ENCODE measurements around the gene TIMD4. TPM values are rescaled to one million over a fixed set of nuclear protein-coding genes. Genes with fewer than 3 reads are reported as not detected.

The TIMD4 gene
- polyA plus RNA-seq, 1 donor from 2014 or later = not detected

DNA sequence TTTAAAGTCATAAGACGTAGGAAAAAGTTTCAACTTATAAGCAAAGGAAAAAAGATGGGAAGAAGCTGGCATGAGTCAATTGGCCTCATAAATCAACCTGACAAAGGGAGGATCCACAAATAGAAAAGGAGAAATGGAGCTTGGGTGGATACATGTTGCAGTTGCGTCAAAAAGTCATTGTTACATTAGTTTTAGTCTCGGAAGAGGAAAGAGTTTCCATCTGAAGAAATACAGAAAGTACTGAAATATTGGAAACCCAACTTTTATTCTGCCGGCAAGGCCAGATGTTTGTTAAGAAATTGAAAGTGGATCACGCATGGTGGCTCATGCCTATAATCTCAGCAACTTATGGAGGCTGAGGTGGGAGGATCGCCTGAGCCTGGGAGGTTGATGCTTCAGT lies 11.3 kb upstream of the TIMD4 start:
- Histone ChIP-seq H3K27ac (ENCODE audit: low read length) (no peak overlapping the region), H3K9me3 (ENCODE audit: low read length) (no peaks in the 10 kb centered on the region), H3K36me3 (ENCODE audit: insufficient read depth, low read length) (no peaks in the 10 kb centered on the region), H3K4me3 (ENCODE audit: low read length) (no peak overlapping the region), H3K4me2 (ENCODE audit: low read length) (no peak overlapping the region), H3K9ac (ENCODE audit: low read length) (no peak overlapping the region), H3K9me2 (ENCODE audit: insufficient read depth, low read length) (no peaks in the 10 kb centered on the region), H3F3A (ENCODE audit: insufficient read depth, low read length, poor library complexity, severe bottlenecking) (no peaks in the 10 kb centered on the region), H4K20me1 (ENCODE audit: insufficient read depth) (no peaks in the 10 kb centered on the region), H3K79me2 (replicated peaks; ENCODE audit: insufficient read depth, low read length) (no peaks in the 10 kb centered on the region), H3K27me3 (ENCODE audit: insufficient read depth, low read depth, low read length) (no peaks in the 10 kb centered on the region), H2AFZ (ENCODE audit: low read depth, low read length) (no peak overlapping the region)
- TF ChIP-seq EP300 (conservative IDR thresholded peaks at IDR 0.05; ENCODE audit: poor library complexity, severe bottlenecking) (no peak), SMC3 (conservative IDR thresholded peaks at IDR 0.05; ENCODE audit: poor library complexity) (no peak), POLR2AphosphoS5 (IDR thresholded peaks at IDR 0.05) (no peak), CTCF (IDR thresholded peaks at IDR 0.05; ENCODE audit: poor library complexity, severe bottlenecking) (no peak), TAF1 (IDR thresholded peaks at IDR 0.05; ENCODE audit: low read depth) (no peak), EZH2 (IDR thresholded peaks at IDR 0.05; ENCODE audit: borderline replicate concordance, insufficient read depth, low read length, poor library complexity, severe bottlenecking) (no peak), RAD21 (conservative IDR thresholded peaks at IDR 0.05) (no peak), MXI1 (conservative IDR thresholded peaks at IDR 0.05; ENCODE audit: poor library complexity, severe bottlenecking) (no peak)
- TF ChIP-seq, protein P1, sequence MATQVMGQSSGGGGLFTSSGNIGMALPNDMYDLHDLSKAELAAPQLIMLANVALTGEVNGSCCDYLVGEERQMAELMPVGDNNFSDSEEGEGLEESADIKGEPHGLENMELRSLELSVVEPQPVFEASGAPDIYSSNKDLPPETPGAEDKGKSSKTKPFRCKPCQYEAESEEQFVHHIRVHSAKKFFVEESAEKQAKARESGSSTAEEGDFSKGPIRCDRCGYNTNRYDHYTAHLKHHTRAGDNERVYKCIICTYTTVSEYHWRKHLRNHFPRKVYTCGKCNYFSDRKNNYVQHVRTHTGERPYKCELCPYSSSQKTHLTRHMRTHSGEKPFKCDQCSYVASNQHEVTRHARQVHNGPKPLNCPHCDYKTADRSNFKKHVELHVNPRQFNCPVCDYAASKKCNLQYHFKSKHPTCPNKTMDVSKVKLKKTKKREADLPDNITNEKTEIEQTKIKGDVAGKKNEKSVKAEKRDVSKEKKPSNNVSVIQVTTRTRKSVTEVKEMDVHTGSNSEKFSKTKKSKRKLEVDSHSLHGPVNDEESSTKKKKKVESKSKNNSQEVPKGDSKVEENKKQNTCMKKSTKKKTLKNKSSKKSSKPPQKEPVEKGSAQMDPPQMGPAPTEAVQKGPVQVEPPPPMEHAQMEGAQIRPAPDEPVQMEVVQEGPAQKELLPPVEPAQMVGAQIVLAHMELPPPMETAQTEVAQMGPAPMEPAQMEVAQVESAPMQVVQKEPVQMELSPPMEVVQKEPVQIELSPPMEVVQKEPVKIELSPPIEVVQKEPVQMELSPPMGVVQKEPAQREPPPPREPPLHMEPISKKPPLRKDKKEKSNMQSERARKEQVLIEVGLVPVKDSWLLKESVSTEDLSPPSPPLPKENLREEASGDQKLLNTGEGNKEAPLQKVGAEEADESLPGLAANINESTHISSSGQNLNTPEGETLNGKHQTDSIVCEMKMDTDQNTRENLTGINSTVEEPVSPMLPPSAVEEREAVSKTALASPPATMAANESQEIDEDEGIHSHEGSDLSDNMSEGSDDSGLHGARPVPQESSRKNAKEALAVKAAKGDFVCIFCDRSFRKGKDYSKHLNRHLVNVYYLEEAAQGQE (IDR thresholded peaks at IDR 0.05; ENCODE audit: borderline replicate concordance) = no peak

DNA sequence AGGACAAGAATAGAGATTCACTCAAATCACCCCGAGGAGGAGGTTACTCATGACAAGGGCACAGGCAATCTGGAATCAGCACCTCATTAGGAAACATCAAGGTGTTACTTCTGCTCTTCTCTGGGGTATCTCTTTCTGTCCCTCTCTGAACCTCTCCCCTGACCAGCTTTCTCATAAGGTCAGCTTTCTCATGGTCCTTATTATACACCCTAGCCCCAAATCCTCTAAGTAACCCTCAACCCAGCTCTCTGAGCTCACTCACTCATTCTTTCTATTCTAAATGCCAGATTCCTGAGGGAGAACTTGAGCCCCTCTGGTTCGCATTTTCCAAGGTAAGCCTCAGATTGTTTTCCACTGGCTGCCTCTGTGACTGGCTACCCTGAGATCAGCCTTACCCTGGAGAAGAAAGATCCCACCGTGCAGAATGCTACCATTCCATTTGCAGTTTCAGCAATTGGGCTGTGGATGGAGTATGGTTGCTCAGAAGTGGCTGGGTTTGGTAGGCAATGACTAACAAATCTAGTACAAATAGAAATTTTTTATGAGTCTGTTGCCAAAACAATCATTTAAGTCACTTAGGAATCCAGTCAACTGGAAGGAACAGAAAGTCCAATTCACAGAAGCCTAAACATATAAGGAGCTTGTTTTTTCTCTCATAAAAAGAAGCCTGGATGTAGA lies 9.0 kb upstream of the TIMD4 start:
- Histone ChIP-seq H3K27me3 (ENCODE audit: insufficient read depth, low read depth, low read length) (no peaks in the 10 kb centered on the region), H3K9ac (ENCODE audit: low read length) (no peak overlapping the region)

More for the DNA sequence above, 9.0 kb upstream of the TIMD4 start:
- Histone ChIP-seq H3K9me3 (ENCODE audit: low read length) (no peaks in the 10 kb centered on the region), H3K4me3 (ENCODE audit: low read length) (no peak overlapping the region), H3F3A (ENCODE audit: insufficient read depth, low read length, poor library complexity, severe bottlenecking) (no peaks in the 10 kb centered on the region), H3K4me2 (ENCODE audit: low read length) (no peak overlapping the region), H3K36me3 (ENCODE audit: insufficient read depth, low read length) (no peaks in the 10 kb centered on the region), H4K20me1 (ENCODE audit: insufficient read depth) (no peaks in the 10 kb centered on the region), H3K79me2 (replicated peaks; ENCODE audit: insufficient read depth, low read length) (no peaks in the 10 kb centered on the region), H3K27ac (ENCODE audit: low read length) (no peak overlapping the region), H2AFZ (ENCODE audit: low read depth, low read length) (no peak overlapping the region), H3K9me2 (ENCODE audit: insufficient read depth, low read length) (no peaks in the 10 kb centered on the region)
- TF ChIP-seq EZH2 (IDR thresholded peaks at IDR 0.05; ENCODE audit: borderline replicate concordance, insufficient read depth, low read length, poor library complexity, severe bottlenecking) (no peak), CTCF (IDR thresholded peaks at IDR 0.05; ENCODE audit: poor library complexity, severe bottlenecking) (no peak), TAF1 (IDR thresholded peaks at IDR 0.05; ENCODE audit: low read depth) (no peak), EP300 (conservative IDR thresholded peaks at IDR 0.05; ENCODE audit: poor library complexity, severe bottlenecking) (no peak), RAD21 (conservative IDR thresholded peaks at IDR 0.05) (no peak), MXI1 (conservative IDR thresholded peaks at IDR 0.05; ENCODE audit: poor library complexity, severe bottlenecking) (no peak), POLR2AphosphoS5 (IDR thresholded peaks at IDR 0.05) (no peak), SMC3 (conservative IDR thresholded peaks at IDR 0.05; ENCODE audit: poor library complexity) (no peak)
- TF ChIP-seq, protein P1 (IDR thresholded peaks at IDR 0.05; ENCODE audit: borderline replicate concordance) = no peak

Measured in neural cell (in vitro differentiated cells).